H1 (cell line): ENCODE data around the gene CYP46A1. TPM values are rescaled to one million over a fixed set of nuclear protein-coding genes. Genes with fewer than 3 reads are reported as not detected.

Source experiments
- CTCF ChIP-seq, 3 experiments: IDR thresholded peaks; 1 replicate in 2 of 3; 2 replicates in 1 of 3; pipeline versions ENCODE4 v1.5.1 to v1.6.1; 2011; ENCODE audit warnings: low read length in 3 of 3, mild to moderate bottlenecking in 3 of 3, inconsistent platforms in 2 of 3, low read depth in 1 of 3, moderate library complexity in 1 of 3; ENCODE audit not compliant: insufficient read depth in 1 of 3; ENCODE audit errors: control extremely low read depth in 1 of 3
- polyA plus RNA-seq, 7 experiments: library from polyadenylated mRNA; depleted of rRNA in 3 of 7; stranded (reverse) in 5 of 7; unstranded in 2 of 7; fragments of >200 nt in 5 of 7; fragments of 200-250 nt in 2 of 7; gene quantifications; 1 replicate in 5 of 7; 2 replicates in 1 of 7; 4 replicates in 1 of 7; pipeline versions ENCODE4 v1.2.1 to v1.2.3, GENCODE V29; 2011 to 2013; ENCODE audit warnings: missing spikeins in 2 of 7, mixed read lengths in 2 of 7
- total RNA-seq: library from RNA; stranded (reverse); fragmentation: NEBNext Ultra II Directional; extraction: Animal tissue kit (Norgen Biotek cat#: 25700); gene quantifications from 2 replicates; pipeline ENCODE4 v1.2.1, GENCODE V29; 2021

CYP46A1 gene
- total and polyA plus RNA-seq, 2 of the 8 experiments (the other 6 are each of a cell fraction or from before 2014, with no cell fraction given) = 0.41 to 1.3 TPM

- peak in 2 of 3 experiments; percentile 24 to 30; a peak in 2 of 4 replicates for TF ChIP-seq CTCF (IDR thresholded peaks at IDR 0.05; ENCODE audit: control extremely low read depth in 1 of 3, insufficient read depth in 1 of 3, low read depth in 1 of 3, low read length in 3 of 3)
- TF ChIP-seq, all 59 proteins: peak for 2
Measured at GRCh38 chr14:99753225-99754140, 69.4 kb downstream of the CYP46A1 start (continued).
